ENCODE data around the gene C4orf33.
"Not testable (repeated sequence)": the region's sequence is repeated elsewhere in the genome, so short reads cannot be mapped to it uniquely, and the experiment has no call there.

C4orf33 gene, protein sequence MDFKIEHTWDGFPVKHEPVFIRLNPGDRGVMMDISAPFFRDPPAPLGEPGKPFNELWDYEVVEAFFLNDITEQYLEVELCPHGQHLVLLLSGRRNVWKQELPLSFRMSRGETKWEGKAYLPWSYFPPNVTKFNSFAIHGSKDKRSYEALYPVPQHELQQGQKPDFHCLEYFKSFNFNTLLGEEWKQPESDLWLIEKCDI

GRCh38 chr4:129095811-129096454 lies at the start of gene C4orf33:
TSS of gene C4orf33 (plus strand) at chr4:129096152. CDS start at chr4:129102611, 6,459 bp downstream.
- DNase-seq (ENCODE audit: low read depth), result peak; percentile 70

DNA sequence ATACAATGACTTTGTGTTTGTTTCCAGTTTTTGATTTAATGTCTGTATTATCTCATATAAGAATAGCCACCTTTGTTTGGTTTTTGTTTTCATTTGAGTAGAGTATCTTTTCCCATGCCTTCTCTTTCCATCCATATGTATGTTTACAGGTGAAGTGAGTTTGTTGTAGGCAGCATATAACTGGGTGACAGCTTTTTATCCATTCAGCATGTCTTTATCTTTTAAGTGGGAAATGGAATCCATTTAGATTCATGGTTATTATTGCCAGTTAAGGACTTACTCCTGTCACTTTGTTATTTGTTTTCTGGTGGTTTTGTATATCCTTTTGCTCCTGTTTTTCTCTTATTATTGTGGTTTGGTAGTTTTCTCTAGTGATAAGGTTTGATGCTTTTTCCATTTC lies 36.9 kb upstream of the C4orf33 start:
- DNase-seq (ENCODE audit: low read depth), result no peak

DNA sequence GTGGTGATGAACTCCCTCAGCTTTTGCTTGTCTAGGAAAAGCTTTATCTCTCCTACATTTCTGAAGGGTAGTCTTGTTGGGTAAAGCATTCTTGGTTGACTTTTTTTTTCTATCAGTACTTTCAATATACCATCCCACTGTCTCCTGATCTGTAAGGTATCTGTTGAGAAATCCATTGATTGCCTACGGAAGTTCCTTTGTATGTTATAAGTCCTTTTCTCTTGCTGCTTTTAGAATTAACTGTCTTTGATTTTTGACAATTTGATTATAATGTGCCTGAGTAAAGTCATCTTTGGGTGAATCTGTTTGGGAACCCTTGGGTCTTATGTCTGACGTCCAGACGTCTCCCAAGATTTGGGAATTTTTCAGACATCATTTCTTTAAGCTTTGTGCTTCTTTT lies 33.4 kb upstream of the C4orf33 start:
- DNase-seq (ENCODE audit: low read depth), result no peak

GRCh38 chr4:129063640-129064039 lies 32.3 kb upstream of the C4orf33 start:
- no peak for DNase-seq (ENCODE audit: low read depth)

DNA sequence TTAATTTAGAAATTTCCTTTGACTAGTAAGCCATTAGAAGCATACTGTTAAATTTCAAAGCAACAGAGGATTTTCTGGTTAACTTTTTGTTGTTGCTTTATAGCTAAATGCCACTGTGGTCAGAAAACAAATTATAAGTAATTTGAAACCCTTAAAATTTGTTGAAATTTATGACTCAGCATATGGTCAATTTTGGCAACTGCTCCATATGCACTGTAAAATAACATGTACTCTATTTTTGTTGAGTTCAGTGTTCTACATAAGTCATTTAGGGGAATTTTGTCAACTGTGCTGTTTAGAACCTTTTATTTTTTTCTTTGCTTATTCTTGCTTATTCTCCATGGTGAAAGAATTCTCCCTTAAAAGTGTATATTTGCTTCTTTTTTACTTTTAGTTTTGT lies 31.2 kb upstream of the C4orf33 start:
- DNase-seq (ENCODE audit: low read depth), result peak; percentile 61

DNA sequence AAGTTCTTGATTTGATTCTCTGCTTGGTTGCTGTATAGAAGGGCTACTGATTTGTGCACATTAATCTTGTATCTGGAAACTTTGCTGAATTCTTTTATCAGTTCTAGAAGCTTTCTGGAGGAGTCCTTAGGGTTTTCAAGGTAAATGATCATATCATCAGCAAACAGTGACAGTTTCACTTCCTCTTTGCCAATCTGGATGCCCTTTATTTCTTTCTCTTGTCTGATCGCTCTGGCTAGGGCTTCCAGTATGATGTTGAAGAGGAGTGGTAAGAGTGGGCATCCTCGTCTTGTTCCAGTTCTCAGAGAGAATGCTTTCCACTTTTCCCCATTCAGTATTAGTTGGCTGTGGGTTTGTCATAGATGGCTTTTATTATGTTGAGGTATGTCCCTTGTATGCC lies 26.4 kb upstream of the C4orf33 start:
- DNase-seq (ENCODE audit: low read depth), result not testable (repeated sequence)

DNA sequence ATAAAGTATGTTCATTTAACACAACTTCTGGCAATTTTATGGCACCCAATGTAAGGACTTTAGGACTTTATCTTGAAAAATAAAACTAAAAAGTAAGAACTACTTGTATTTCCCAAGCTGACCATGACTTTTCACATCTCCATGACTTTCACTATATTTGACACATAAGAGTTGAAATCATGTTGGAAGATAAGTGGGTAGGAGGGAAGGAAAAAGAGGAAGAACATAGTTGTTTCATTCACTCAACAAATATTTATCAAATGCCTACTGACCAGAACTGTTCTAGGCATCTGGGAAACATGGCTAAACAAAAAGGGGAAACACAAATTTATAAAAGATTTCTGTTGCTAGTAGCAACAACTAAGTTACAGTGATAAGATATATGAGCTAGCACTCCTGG lies 18.6 kb upstream of the C4orf33 start:
- DNase-seq (ENCODE audit: low read depth), result no peak

DNA sequence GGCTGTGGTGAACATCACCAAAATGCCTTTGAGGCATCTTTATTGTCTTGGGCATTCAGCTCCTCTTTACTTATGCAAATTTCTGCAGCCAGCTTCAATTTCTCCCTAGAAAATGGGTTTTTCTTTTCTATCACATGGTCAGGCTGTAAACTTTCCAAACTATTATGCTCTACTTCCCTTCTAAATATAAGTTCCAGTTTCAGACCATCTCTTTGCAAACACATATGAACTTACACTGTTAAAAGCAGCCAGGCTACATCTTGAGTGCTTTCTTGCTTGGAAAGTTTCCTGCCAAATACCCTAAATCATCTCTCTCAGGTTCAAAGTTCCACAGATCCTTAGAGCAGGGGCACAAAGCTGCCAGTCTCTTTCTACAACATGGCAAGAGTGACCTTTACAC lies 15.8 kb upstream of the C4orf33 start:
- no peak for DNase-seq (ENCODE audit: low read depth)

- no peak for DNase-seq (ENCODE audit: low read depth)
These were observed 13.7 kb upstream of the C4orf33 start for GRCh38 chr4:129082302-129082701.

GRCh38 chr4:129085472-129085871 lies 10.5 kb upstream of the C4orf33 start:
- no peak for DNase-seq (ENCODE audit: low read depth)

DNA sequence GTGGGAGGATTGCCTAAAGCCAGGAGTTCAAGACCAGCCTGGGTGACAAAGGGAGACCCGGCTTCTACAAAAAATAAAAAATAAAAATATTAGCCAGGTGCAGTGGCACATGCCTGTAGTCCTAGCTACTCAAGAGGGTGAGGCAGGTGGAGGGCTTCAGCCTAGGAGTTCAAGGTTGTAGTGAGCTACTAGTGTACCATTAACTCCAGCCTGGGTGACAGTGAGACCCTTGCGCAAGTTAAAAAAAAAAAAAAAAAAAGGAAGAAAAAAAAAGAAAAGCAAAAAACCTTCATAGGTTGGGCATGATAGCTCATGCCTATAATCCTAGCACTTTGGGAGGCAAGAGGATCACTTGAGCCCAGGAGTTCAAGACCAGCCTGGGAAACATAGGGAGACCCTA lies 8.4 kb upstream of the C4orf33 start:
- no peak for DNase-seq (ENCODE audit: low read depth)

DNA sequence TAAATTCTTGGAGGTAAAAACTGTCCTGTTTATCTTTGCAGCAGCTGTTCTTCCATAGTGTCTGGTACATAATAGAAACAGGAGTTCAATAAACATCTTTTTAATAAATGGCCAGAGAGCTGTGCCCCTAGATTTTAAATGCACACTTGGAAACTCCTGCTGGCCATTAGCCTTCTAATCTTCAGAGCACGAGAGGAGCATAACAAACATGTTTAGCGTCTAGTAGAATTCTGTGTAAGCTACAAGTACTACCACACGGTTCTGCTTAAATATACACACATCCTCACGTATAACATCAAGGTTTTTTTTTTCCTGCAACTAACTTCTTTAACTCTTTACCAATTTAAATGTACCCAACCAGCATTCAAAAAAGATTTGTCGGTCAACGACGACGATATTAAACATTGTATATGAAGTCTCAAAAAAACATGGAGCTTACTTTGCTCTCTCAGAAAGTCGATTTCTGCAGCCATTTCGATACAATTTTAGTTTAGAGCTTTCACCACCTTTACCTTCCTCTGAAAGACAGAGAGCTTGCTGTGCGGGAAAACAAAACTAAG lies 3.2 kb upstream of the C4orf33 start:
- peak; percentile 33 for DNase-seq (ENCODE audit: low read depth)

- peak; percentile 98 for DNase-seq (ENCODE audit: low read depth)
These were observed 2.6 kb upstream of the C4orf33 start, which contains the start of gene SCLT1 for GRCh38 chr4:129093191-129093920. TSS of gene SCLT1 (minus strand) at chr4:129093539. CDS start at chr4:129093103, 436 bp downstream.

GRCh38 chr4:129094347-129094746 lies 1.6 kb upstream of the C4orf33 start:
- no peak for DNase-seq (ENCODE audit: low read depth)

DNA sequence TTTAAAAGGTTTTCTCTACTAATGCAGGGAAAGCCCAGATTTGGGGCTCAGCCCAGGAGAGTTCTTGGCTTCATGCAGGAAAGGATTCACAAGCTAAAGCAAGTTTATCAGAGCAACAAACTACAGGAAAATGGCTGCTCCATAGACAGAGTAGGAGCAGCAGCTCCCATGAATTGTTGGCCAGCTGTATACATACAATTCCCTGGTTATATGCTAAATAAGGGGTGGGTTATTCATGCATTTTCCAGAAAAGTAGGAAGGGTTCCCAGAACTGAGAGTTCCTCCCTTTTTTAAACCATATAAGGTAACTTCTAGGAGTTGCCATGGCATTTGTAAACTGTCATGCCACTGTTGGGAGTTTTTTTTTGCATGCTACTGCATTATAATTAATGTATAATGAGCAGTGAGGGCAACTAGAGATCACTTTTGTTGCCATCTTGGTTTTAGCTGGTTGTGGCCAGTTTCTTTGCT lies 2.6 kb downstream of the C4orf33 start:
- DNase-seq (ENCODE audit: low read depth), result no peak

DNA sequence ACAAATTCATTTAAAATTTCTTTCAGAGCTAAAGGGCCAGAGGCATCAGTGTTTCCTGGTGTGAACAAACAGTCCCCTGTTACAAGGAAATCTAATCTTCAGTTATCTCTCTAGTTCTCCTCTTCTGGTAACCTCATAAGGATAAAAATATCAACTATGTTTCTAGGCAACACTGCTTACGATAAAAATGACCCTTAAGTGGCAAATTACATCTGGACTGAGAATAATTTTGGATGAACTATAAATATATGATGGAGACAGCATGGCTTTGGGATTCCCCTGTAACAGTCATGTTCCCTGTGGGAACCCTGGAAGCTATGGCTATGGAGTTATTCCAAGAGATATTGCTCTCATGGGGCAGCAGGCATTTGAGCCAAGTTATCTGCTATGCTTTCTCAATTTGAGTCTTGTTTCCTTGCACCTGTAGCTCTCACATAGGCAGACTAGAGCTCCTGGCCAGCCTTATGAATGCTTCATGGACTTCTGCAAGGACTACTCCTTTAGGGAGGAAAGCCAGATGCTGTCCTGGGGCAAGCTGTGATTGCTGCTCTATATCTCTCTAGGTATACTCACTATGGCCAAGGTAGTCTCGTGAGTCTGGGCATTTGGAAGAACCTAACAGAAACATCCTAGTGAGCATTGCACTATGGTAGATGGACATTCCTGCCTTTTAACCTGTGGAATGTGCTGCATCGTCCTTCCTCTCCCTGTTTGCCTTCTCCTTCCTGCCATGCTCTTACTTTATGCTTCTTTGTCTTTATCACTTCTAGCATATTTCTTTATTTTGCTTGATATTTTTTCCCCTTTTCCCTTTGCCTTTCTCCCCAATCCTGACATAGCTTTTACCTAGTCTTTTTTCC lies 14.2 kb downstream of the C4orf33 start:
- no peak for DNase-seq (ENCODE audit: low read depth)

DNA sequence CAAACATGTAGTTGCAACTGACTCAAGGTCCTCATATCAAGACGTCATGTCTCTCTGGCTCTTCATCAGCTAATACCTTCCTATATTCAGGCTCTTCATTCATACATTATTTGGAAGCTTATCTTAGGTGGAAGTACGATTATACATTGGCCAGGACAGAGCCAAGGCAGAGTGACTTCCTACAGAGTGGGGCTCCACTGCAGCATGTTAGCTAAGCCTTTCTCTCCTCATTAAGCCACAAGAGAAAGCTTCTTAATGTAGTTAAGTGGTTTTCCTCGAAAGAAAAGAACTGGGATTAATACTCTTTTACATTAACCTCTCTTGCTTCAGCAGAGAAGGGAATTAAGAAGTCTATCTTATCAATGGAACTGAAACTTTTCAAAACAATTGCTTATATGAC lies 15.0 kb downstream of the C4orf33 start:
- DNase-seq (ENCODE audit: low read depth), result no peak

- DNase-seq (ENCODE audit: low read depth), result no peak
These were observed 16.0 kb downstream of the C4orf33 start for GRCh38 chr4:129111919-129112318.

- DNase-seq (ENCODE audit: low read depth), result no peak
These were observed 17.5 kb downstream of the C4orf33 start for GRCh38 chr4:129113434-129113833.

DNA sequence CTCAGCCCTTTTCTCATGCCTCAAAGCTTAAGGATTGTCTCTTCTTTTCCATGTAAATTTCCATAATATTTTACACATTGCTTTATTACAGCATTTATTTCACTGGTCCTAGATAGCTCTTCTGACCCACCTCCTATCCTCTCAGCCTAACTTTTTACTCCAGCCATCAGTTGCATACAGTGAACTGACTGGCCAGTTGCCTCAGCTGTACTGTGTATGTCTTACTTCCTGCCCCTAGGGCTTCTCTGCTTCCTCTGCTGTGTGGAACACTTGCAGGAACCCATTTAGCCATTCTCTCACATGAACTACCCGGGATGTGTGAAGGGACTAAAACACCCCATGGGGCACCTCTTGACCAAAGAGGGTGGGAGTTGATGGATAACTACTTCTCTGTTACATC lies 18.0 kb downstream of the C4orf33 start:
- DNase-seq (ENCODE audit: low read depth), result peak; percentile 10

DNA sequence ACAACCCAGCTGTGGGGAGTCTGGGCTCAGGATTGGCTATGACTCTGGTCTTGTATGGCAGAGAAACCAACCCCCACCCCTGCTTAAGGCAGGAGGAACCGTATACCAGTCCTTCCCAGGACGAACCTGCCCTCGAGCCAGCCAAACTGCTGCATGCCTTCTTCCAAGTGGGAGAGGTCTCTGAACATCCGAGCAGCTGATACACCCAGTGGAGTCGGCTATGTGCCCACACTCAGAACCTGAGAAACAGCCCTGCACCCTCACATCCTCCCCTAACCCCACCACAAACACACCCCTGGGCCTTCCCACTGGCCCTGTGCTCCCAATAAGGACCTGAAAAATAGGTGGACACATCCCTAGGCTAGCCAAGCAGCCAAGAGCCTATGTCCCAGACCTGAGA lies 21.8 kb downstream of the C4orf33 start:
- DNase-seq (ENCODE audit: low read depth), result no peak

DNA sequence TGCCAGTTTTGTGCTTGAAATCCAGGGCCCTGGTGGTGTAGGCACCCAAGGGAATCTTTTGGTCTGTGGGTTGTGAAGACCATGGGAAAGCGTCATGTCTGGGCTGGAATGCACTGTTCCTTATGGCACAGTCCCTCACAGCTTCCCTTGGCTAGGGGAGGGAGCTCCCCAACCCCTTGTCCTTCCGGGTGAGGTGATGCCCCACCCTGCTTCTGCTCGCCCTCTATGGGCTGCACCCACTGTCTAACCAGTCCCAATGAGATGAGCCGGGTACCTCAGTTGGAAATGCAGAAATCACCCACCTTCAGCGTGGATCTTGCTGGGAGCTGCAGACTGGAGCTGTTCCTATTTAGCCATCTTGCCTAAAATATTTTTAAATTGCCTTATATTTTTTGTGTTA lies 30.7 kb downstream of the C4orf33 start:
- not testable (repeated sequence) for DNase-seq (ENCODE audit: low read depth)
